ENCODE data around the gene TRAPPC3L. TPM values are rescaled to one million over a fixed set of nuclear protein-coding genes. Genes with fewer than 3 reads are reported as not detected.
"Not testable (repeated sequence)": the region's sequence is repeated elsewhere in the genome, so short reads cannot be mapped to it uniquely, and the experiment has no call there.

TRAPPC3L gene
- total RNA-seq, 1 donor, result not detected

GRCh38 chr6:116512111-116512559, 33.3 kb downstream of the TRAPPC3L start:
- peak overlapping the region; percentile 50 for H3K4me3 ChIP-seq (ENCODE audit: low read depth, low read length)
- TF ChIP-seq CTCF (IDR thresholded peaks at IDR 0.05; ENCODE audit: insufficient read depth, low read depth, low read length), result no peak
- peak; percentile 47 for DNase-seq (ENCODE audit: low read depth)

- peak; percentile 65 for TF ChIP-seq CTCF (IDR thresholded peaks at IDR 0.05; ENCODE audit: insufficient read depth, low read depth, low read length)
- peak within 1 kb of the TSS; percentile 50 for H3K4me3 ChIP-seq (ENCODE audit: low read depth, low read length)
- DNase-seq (ENCODE audit: low read depth), result peak; percentile 76
These were observed 33.9 kb downstream of the TRAPPC3L start, which contains the start of gene CALHM5 for GRCh38 chr6:116511424-116512110. Gene CALHM5 (plus strand): TSS chr6:116511639. CDS start chr6:116511697, 58 bp downstream.

GRCh38 chr6:116508527-116508926, 37.0 kb downstream of the TRAPPC3L start:
- no peak overlapping the region for H3K4me3 ChIP-seq (ENCODE audit: low read depth, low read length)
- no peak for TF ChIP-seq CTCF (IDR thresholded peaks at IDR 0.05; ENCODE audit: insufficient read depth, low read depth, low read length)
- DNase-seq (ENCODE audit: low read depth), result no peak

GRCh38 chr6:116507324-116507723, 38.2 kb downstream of the TRAPPC3L start:
- no peak for TF ChIP-seq CTCF (IDR thresholded peaks at IDR 0.05; ENCODE audit: insufficient read depth, low read depth, low read length)
- H3K4me3 ChIP-seq (ENCODE audit: low read depth, low read length), result no peak overlapping the region
- no peak for DNase-seq (ENCODE audit: low read depth)

- peak; percentile 6 for DNase-seq (ENCODE audit: low read depth)
These were observed 44.5 kb downstream of the TRAPPC3L start for GRCh38 chr6:116500969-116501433.

GRCh38 chr6:116497113-116497676, 48.3 kb downstream of the TRAPPC3L start:
- DNase-seq (ENCODE audit: low read depth), result no peak
- no peak for TF ChIP-seq CTCF (IDR thresholded peaks at IDR 0.05; ENCODE audit: insufficient read depth, low read depth, low read length)
- no peak overlapping the region for H3K4me3 ChIP-seq (ENCODE audit: low read depth, low read length)

More at GRCh38 chr6:116500969-116501433, 44.5 kb downstream of the TRAPPC3L start:
- no peak for TF ChIP-seq CTCF (IDR thresholded peaks at IDR 0.05; ENCODE audit: insufficient read depth, low read depth, low read length)
- H3K4me3 ChIP-seq (ENCODE audit: low read depth, low read length), result no peak overlapping the region

- H3K4me3 ChIP-seq (ENCODE audit: low read depth, low read length); DNase-seq (ENCODE audit: low read depth): not testable (repeated sequence)
These were observed 50.3 kb downstream of the TRAPPC3L start for GRCh38 chr6:116495161-116495560.
